KOPT-K1 (cell line): Measurements from ENCODE around the gene EBNA1BP2.

Experiments
- H3K27ac ChIP-seq: fragments of 200-600 bp; sonication (generic); 2 replicates; pipeline ENCODE4 v1.5.1; 2016; ENCODE audit warnings: antibody characterized with exemption, mild to moderate bottlenecking, low read depth, low read length; ENCODE audit not compliant: poor library complexity, severe bottlenecking
- H3K36me3 ChIP-seq: fragments of 200-600 bp; sonication (generic); 2 replicates; pipeline ENCODE4 v1.5.1; 2017; ENCODE audit warnings: antibody characterized with exemption, mild to moderate bottlenecking, low read length, moderate library complexity; ENCODE audit not compliant: insufficient read depth
- H3K9me3 ChIP-seq: fragments of 200-600 bp; sonication (generic); 2 replicates; pipeline ENCODE4 v1.5.1; 2017; ENCODE audit warnings: antibody characterized with exemption, low read length, mild to moderate bottlenecking; ENCODE audit not compliant: insufficient read depth, poor library complexity, severe bottlenecking

Gene EBNA1BP2

DNA sequence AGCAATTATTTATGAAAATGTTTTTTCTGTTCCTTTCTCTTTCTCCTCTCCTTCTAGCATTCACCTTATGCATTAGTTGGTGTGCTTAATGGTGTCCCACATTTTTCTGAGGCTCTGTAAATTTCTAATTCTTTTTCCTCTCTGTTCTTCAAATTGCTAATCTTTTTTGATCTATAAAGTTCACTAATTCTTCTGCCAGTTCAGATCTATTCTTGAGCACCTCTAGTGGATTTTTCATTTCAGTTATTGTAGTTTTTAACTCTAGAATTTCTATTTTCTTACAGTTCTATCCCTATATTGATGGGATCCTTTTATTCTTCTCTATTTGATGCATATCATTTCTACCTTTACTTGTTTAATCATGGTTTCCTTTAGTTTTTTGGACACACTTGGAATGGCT lies 22.4 kb upstream of the EBNA1BP2 start:
- H3K36me3 ChIP-seq = no peaks in the 10 kb centered on the region
- peaks cover 25% of the 10 kb centered on the region for H3K9me3 ChIP-seq
- H3K27ac ChIP-seq = no peak overlapping the region

DNA sequence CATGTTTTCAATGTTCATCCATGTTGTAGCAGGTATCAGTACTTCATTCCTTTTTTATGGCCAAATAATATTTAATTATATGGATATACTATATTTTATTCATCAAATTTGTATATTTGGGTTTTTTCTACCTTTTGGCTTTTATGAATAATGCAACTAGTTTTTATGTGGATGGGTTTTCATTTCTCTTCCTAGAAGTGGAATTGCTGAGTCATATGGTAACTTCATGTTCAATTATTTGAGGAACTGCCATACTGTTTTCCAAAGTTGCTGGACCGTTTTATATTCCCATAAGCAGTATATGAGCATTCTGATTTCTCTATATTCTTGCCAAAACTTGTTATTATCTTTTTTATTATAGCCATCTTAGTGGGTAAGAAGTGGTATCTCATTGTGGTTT lies 16.0 kb upstream of the EBNA1BP2 start:
- no peaks in the 10 kb centered on the region for H3K36me3 ChIP-seq
- no peak overlapping the region for H3K27ac ChIP-seq
- peaks cover 11% of the 10 kb centered on the region for H3K9me3 ChIP-seq

DNA sequence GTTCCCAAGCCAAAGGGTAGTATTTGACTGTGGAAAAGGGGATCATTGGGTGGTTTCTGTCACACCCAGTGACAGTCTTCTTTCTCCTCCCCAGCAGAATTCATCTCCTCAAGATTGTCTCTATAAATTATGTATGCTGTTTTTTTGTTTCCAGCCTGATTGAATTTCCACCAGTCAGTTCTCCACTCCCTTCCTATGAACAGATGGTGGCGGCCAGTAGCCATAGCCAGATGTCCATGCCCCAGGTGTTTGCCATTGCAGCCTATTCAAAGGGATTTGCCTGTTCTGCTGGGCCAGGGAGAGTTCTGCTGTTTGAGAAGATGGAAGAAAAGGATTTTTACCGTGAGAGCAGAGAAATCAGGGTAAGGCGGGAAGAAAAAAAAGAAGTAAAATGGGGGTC lies 12.9 kb upstream of the EBNA1BP2 start:
- H3K36me3 ChIP-seq = no peaks in the 10 kb centered on the region
- H3K27ac ChIP-seq = no peak overlapping the region
- peaks cover 4% of the 10 kb centered on the region for H3K9me3 ChIP-seq

DNA sequence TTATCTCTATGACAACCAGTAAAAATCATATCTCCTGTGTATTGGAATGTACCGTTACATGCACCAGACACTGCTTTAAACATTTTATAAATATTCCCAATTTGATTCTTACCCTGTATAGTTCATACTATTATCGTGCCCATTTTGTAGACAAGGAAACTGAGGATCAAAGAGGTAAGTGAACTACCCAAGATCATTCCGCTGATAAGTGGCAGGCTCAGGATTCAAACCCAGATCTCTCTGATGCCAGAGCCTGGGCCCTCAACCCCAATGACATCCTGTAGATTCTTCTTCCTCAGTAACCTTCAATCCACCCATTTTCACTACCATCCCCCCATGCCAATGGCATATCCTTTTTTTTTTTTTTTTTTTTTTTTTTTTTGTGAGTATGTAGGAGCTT lies 12.3 kb upstream of the EBNA1BP2 start:
- H3K36me3 ChIP-seq = no peaks in the 10 kb centered on the region
- H3K9me3 ChIP-seq = no peaks in the 10 kb centered on the region
- no peak overlapping the region for H3K27ac ChIP-seq

DNA sequence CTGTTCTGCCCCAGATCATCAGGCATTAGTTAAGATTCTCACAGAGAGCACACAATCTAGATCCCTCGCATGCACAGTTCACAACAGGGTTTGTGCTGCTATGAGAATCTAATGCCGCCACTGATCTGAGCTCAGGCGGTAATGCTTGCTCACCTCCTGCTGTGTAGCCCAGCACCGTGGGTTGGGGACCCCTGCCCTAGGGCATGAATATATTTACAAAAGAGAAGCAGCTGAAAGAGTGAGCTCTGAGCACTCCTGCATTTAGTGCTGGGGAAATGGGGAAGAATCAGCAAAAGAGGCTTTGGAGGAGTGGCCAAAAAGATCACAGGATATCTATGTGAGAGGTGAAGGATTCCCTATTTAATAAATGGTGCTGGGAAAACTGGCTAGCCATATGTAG lies 5.6 kb upstream of the EBNA1BP2 start:
- peaks cover 9% of the 10 kb centered on the region for H3K9me3 ChIP-seq

DNA sequence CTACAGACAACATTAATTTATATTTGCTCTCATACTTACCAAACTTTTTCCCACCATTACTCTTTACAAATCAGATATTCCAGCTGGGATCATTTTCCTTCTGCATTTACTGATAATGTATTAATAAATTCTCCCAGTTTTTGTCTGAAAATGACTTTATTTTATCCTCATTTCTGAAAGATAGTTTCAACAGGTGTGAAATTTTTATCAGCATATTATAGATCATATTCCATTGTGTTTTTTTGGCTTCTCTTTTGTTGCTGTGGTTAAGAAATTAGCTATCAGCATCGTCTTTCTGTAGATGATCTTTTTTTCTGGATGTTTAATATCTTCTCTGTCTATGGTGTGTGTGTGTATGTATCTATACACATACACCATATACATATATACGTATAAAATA lies 2.8 kb upstream of the EBNA1BP2 start:
- Histone ChIP-seq H3K36me3 (peaks cover 11% of the 10 kb centered on the region), H3K9me3 (peaks cover 9% of the 10 kb centered on the region), H3K27ac (no peak overlapping the region)

More for the DNA sequence above, 5.6 kb upstream of the EBNA1BP2 start:
- Histone ChIP-seq H3K36me3 (no peaks in the 10 kb centered on the region), H3K27ac (no peak overlapping the region)

DNA sequence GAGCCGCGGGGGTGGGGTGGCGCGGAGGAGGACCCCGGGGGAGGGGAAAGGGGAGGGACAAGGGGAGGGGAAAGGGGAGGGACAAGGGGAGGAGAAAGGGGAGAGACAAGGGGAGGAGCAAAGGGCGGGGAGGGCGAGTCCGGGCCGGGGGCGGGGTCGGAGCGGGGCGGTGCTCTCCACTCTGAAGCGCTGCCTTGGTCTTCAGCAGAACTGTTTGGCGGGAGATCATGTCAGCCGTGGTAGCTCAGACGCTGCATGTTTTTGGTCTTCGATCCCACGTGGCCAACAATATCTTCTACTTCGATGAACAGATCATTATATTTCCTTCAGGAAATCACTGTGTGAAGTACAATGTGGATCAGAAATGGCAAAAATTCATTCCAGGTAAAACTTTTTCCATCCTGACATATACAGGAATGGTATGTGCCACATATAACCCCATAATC lies 460 bp upstream of the EBNA1BP2 start:
- peak overlapping the region; percentile 67 for H3K27ac ChIP-seq
- H3K9me3 ChIP-seq = peaks cover 9% of the 10 kb centered on the region
- peaks cover 34% of the 10 kb centered on the region for H3K36me3 ChIP-seq

DNA sequence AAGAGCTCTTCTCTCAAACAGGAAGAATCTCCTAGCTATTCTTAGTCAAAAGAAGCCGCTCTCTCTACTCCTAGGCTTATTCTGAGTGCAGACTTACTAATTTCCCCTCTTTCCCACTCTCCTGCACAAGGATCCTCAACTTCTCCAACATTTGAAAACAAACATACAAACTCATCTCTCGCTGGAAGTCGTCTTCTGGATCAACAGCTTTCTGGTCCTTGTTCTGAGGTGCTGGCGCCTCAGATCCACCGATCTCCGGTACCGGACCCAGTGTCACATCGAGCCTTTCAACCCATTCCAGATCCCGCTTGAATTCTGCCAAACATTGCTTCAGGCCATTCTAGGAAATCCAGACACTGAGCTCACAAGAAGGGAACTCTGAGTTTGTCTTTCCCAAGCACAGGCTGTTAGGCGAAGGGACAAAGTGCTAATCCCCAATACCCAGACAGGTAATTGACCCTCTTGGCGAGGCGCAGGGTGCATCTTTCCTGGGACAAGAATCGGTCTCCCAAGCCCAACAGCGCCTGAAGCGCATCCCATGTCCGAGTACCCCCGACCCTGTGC lies 696 bp downstream of the EBNA1BP2 start:
- peak overlapping the region; percentile 67 for H3K27ac ChIP-seq
- H3K9me3 ChIP-seq = peaks cover 9% of the 10 kb centered on the region
- H3K36me3 ChIP-seq = peaks cover 45% of the 10 kb centered on the region

DNA sequence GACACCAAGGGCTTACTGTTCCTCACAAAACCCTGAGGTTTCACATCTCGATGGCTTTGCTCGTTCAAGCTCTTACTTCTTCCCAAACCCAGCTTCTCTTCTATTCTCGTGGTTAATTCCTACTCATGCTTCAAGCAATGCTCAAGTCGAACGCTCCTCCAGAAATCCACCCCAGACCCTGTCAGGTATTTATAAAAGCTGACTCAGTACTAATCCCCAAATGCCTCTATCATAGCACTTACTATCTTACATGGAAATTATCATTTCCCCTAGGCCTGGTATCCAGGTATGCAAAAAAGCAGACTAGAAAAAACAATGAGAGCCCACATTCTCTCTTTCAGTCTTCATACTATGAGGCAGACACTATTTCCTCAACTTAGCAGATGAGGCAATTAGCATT lies 6.3 kb downstream of the EBNA1BP2 start:
- Histone ChIP-seq H3K36me3 (peaks cover 79% of the 10 kb centered on the region), H3K27ac (no peak overlapping the region)

DNA sequence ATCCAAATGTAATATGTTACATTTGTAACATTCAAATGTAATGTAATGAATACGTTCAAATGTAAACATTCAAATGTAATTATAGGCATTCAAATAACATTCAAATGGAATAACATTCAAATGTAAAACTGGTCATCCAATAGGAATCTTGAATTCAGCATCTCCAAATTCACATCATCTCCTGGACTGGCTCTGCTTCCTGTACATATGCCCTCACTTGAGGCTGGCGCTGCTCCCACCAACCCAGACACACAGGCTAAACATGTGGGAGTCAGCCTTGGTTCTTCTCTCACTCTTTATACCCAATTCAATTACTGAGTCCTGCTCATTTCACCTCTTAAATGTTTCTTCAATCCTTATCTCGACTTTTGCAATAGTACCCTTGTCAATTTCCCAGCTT lies 6.9 kb downstream of the EBNA1BP2 start:
- Histone ChIP-seq H3K36me3 (peaks cover 73% of the 10 kb centered on the region), H3K9me3 (no peaks in the 10 kb centered on the region), H3K27ac (no peak overlapping the region)

More for the DNA sequence above, 6.3 kb downstream of the EBNA1BP2 start:
- H3K9me3 ChIP-seq = no peaks in the 10 kb centered on the region

DNA sequence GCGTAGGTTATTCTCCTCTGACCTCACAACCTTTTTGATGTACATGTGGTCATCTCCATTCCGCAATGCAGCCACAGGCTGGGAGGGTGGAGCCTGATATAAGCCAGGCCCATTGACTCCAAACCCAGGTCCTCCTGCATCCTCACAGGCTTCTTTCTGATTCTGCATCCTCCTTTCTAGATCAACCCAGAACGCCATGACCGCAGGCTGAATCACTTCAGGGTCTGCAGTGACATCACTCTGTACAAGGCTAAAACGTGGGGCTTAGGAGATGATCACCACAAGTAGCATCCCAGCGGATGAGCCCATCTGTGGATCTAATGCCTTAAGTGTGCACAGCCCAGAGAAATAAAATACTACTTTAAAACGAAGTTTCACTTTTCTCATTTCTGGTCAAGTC lies 16.1 kb downstream of the EBNA1BP2 start:
- Histone ChIP-seq H3K9me3 (no peaks in the 10 kb centered on the region), H3K36me3 (no peaks in the 10 kb centered on the region), H3K27ac (no peak overlapping the region)

DNA sequence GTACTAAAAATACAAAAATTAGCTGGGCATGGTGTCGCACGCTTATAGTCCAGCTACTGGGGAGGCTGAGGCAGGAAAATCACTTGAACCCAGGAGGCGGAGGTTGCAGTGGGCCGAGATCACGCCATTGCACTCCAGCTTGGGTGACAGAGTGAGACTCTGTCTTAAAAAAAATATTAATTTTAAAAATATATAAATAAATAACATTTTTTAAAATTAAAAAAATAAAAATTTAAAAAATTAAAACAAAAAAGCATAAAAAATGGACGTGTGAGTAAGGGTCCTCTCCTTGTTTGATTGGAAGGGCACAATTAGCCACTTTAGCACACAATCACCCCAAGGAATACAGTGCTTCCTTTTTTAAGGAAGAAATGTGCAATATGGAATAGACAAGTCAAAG lies 18.6 kb downstream of the EBNA1BP2 start:
- Histone ChIP-seq H3K27ac (no peak overlapping the region), H3K36me3 (no peaks in the 10 kb centered on the region), H3K9me3 (no peaks in the 10 kb centered on the region)

DNA sequence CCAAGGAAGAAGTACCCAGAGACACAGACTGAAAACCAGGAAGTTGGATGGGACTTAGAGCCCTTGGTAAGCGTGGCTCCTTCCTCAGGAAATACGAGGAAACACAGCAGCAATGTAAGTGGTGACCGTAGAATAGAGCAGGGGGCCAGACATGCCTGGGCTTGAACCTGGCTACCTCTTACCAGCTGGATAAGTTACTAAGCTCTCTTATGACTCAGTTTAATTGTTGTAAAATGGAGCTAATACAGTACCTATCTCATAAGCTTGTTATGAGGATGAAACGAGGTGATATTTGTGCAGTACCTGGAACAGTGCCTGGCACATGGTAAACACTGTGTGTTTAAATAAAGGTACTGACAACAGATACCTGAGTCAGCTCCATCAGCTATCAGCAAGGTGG lies 19.2 kb downstream of the EBNA1BP2 start:
- Histone ChIP-seq H3K27ac (no peak overlapping the region), H3K9me3 (no peaks in the 10 kb centered on the region), H3K36me3 (no peaks in the 10 kb centered on the region)

DNA sequence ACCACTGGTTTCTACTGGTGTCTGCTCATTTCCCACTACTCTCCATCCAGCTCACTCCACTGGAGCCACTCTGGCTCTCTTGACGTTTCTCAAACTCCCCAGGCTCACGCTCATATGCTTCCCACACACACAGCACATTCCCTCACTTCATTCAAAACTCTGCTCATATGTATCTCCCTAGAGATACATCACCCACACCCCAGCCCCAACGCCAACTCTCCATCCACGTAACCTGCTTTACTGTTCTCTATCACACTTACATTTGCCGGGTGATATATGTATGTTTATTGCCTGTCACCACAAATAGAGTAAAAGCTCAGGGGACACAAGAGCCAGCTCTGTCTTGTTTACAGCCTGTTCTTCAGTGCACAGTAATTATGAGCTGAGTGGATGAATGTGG lies 22.2 kb downstream of the EBNA1BP2 start:
- no peaks in the 10 kb centered on the region for H3K36me3 ChIP-seq
- no peak overlapping the region for H3K27ac ChIP-seq

DNA sequence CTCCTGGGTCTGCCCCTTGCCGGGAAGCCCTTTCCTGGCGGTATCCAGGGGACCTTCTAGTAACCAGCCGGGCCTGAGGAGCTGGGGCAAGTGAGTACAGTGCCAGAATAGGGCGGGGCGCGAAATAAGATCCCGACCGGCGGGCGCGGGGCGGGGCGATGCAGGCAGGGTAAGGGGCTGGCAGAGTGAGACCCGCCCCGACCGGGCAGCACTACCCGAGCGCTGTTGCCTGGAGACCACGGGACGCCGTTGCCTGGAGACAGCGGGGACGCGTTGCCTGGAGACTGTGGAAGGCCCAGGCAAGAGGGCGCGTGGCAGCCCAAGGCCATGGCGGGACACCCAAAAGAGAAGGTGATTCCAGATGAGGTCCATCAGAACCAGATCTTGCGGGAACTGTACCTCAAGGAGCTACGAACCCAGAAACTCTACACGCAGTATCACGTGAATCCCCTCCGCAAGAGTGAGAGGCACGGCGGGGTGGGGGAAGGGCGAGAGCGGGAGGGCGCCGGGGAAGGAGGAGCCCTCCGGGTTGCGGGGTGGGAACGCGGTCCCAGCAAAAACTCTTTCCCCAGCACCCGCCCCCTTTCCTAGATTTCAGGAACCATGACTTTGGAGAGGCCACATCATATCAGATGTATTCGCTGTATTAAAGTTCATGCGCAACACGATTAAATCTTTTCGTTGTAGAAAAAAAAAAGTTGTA lies 24.3 kb downstream of the EBNA1BP2 start:
- no peaks in the 10 kb centered on the region for H3K9me3 ChIP-seq
- no peak overlapping the region for H3K27ac ChIP-seq
- H3K36me3 ChIP-seq = no peaks in the 10 kb centered on the region

More for the DNA sequence above, 22.2 kb downstream of the EBNA1BP2 start:
- H3K9me3 ChIP-seq = no peaks in the 10 kb centered on the region

DNA sequence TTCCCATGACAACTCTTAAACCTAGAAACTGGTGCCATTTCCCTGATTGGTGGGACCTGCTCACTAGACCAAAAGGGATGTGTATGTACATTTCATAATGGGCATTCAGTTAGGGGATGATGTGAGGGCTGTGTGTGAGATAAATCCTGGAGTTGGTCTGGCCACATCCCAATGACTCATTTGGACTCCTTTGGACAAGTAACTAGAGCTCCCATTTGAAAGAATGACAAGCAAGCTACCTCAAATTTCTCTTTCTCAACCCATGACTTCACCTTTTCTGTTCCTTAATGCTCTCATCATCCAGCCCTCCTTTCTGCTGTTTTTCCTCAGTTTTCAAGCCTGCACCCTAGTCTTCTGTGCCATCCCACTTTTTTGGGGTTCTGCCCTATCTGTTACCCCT lies 27.9 kb downstream of the EBNA1BP2 start:
- Histone ChIP-seq H3K27ac (no peak overlapping the region), H3K36me3 (no peaks in the 10 kb centered on the region)

More for the DNA sequence above, 27.9 kb downstream of the EBNA1BP2 start:
- H3K9me3 ChIP-seq = peaks cover 10% of the 10 kb centered on the region
